T-helper 17 cell (primary cell): Measurements from ENCODE around the gene ST6GAL2. TPM values are rescaled to one million over a fixed set of nuclear protein-coding genes. Genes with fewer than 3 reads are reported as not detected.

Experiments used
- ATAC-seq: fragments of 150-1000 bp; cut with Tn5 transposase; 2 replicates; pipeline ENCODE4 v1.10.0; 2021; ENCODE audit warnings: mild to moderate bottlenecking, moderate library complexity
- DNase-seq, 3 donors: peaks; one replicate each; pipeline versions ENCODE4 v3.0.0 to v3.0.0-alpha.2; 2020 to 2021
- H3K9me3 ChIP-seq: one replicate; pipeline ENCODE4 v1.7.0; 2013; ENCODE audit warnings: low read length, mild to moderate bottlenecking; ENCODE audit not compliant: control insufficient read depth, poor library complexity, severe bottlenecking
- H3K27ac Mint-ChIP-seq: one replicate; pipeline ENCODE4 v1.8.0; 2022; ENCODE audit warnings: mild to moderate bottlenecking, moderate library complexity, mixed read lengths
- H3K27me3 Mint-ChIP-seq: one replicate; pipeline ENCODE4 v1.8.0; 2022; ENCODE audit warnings: mixed read lengths
- H3K36me3 Mint-ChIP-seq: one replicate; pipeline ENCODE4 v1.8.0; 2022; ENCODE audit warnings: low read depth, mixed read lengths
- H3K4me1 Mint-ChIP-seq: one replicate; pipeline ENCODE4 v1.8.0; 2022; ENCODE audit warnings: mild to moderate bottlenecking, mixed read lengths
- H3K4me3 Mint-ChIP-seq: one replicate; pipeline ENCODE4 v1.8.0; 2022; ENCODE audit warnings: mild to moderate bottlenecking, moderate library complexity, mixed read lengths
- total RNA-seq, 4 donors: library from RNA in 2 of 4; stranded (reverse) in 2 of 4; gene quantifications; one replicate each; pipeline ENCODE4 v1.2.3 and lab custom pipeline; 2022 to 2026

The ST6GAL2 gene
- total RNA-seq = under 1 TPM; 0.17 to 0.34 TPM
- 0 reads per million in 2 donors for total RNA-seq (lab: John Stamatoyannopoulos, UW)

- no peak within 1 kb of the TSS for H3K4me3 Mint-ChIP-seq
These were observed at the start of gene ST6GAL2 for GRCh38 chr2:106885971-106886915. ST6GAL2 (minus strand) TSS chr2:106886167; CDS start chr2:106843977, 42,190 bp downstream.

GRCh38 chr2:106932644-106933043 is 46.7 kb upstream of the ST6GAL2 start:
- DNase-seq = no peak
- no peaks in the 10 kb centered on the region for H3K4me1 Mint-ChIP-seq
- H3K27ac Mint-ChIP-seq = no peak overlapping the region
- no peak overlapping the region for H3K4me3 Mint-ChIP-seq
- H3K9me3 ChIP-seq = no peaks in the 10 kb centered on the region
- H3K27me3 Mint-ChIP-seq = no peaks in the 10 kb centered on the region
- ATAC-seq = no peak
- no peaks in the 10 kb centered on the region for H3K36me3 Mint-ChIP-seq

More at GRCh38 chr2:106885971-106886915, at the start of gene ST6GAL2:
- DNase-seq = no peak
- no peak for ATAC-seq
- H3K36me3 Mint-ChIP-seq = peaks cover 7% of the 10 kb centered on the region
- H3K4me1 Mint-ChIP-seq = peaks cover 4% of the 10 kb centered on the region
- no peak within 1 kb of the TSS for H3K27ac Mint-ChIP-seq
- H3K27me3 Mint-ChIP-seq = peaks cover 36% of the 10 kb centered on the region
- H3K9me3 ChIP-seq = no peaks in the 10 kb centered on the region

- no peaks in the 10 kb centered on the region for H3K4me1 Mint-ChIP-seq
- no peaks in the 10 kb centered on the region for H3K36me3 Mint-ChIP-seq
- no peak for ATAC-seq
- H3K27ac Mint-ChIP-seq = no peak overlapping the region
- DNase-seq = no peak
- no peaks in the 10 kb centered on the region for H3K9me3 ChIP-seq
- H3K27me3 Mint-ChIP-seq = no peaks in the 10 kb centered on the region
- no peak overlapping the region for H3K4me3 Mint-ChIP-seq
These were observed 45.9 kb upstream of the ST6GAL2 start for GRCh38 chr2:106931717-106932335.

- Mint-ChIP-seq H3K36me3 (no peaks in the 10 kb centered on the region), H3K4me1 (no peaks in the 10 kb centered on the region), H3K27me3 (no peaks in the 10 kb centered on the region), H3K27ac (no peak overlapping the region), H3K4me3 (no peak overlapping the region)
- H3K9me3 ChIP-seq = peaks cover 2% of the 10 kb centered on the region
- DNase-seq (no peak), ATAC-seq (no peak)
These were observed 35.5 kb upstream of the ST6GAL2 start for GRCh38 chr2:106921451-106921850.

- no peak for DNase-seq
- Mint-ChIP-seq H3K4me3 (no peak overlapping the region), H3K27ac (no peak overlapping the region), H3K27me3 (no peaks in the 10 kb centered on the region), H3K4me1 (no peaks in the 10 kb centered on the region), H3K36me3 (no peaks in the 10 kb centered on the region)
- peaks cover 2% of the 10 kb centered on the region for H3K9me3 ChIP-seq
- ATAC-seq = no peak
These were observed 33.0 kb upstream of the ST6GAL2 start for GRCh38 chr2:106919012-106919411.

GRCh38 chr2:106904242-106904641 is 18.3 kb upstream of the ST6GAL2 start:
- Mint-ChIP-seq H3K27ac (no peak overlapping the region), H3K4me1 (no peaks in the 10 kb centered on the region), H3K36me3 (no peaks in the 10 kb centered on the region), H3K27me3 (peaks cover 5% of the 10 kb centered on the region), H3K4me3 (no peak overlapping the region)
- DNase-seq = no peak
- no peak for ATAC-seq
- H3K9me3 ChIP-seq = no peaks in the 10 kb centered on the region

- H3K4me3 Mint-ChIP-seq = no peak overlapping the region
- no peaks in the 10 kb centered on the region for H3K36me3 Mint-ChIP-seq
- H3K27ac Mint-ChIP-seq = no peak overlapping the region
- no peaks in the 10 kb centered on the region for H3K27me3 Mint-ChIP-seq
- DNase-seq (no peak), ATAC-seq (no peak)
- H3K4me1 Mint-ChIP-seq = no peaks in the 10 kb centered on the region
- no peaks in the 10 kb centered on the region for H3K9me3 ChIP-seq
These were observed 14.0 kb upstream of the ST6GAL2 start for GRCh38 chr2:106899786-106900530.

GRCh38 chr2:106894545-106894944 is 8.6 kb upstream of the ST6GAL2 start:
- Mint-ChIP-seq H3K36me3 (no peaks in the 10 kb centered on the region), H3K4me3 (no peak overlapping the region), H3K27ac (no peak overlapping the region), H3K4me1 (no peaks in the 10 kb centered on the region), H3K27me3 (no peaks in the 10 kb centered on the region)
- DNase-seq = no peak
- H3K9me3 ChIP-seq = no peaks in the 10 kb centered on the region
- ATAC-seq = no peak

- Mint-ChIP-seq H3K4me3 (no peak overlapping the region), H3K4me1 (no peaks in the 10 kb centered on the region), H3K27ac (no peak overlapping the region), H3K36me3 (peaks cover 2% of the 10 kb centered on the region), H3K27me3 (peaks cover 6% of the 10 kb centered on the region)
- no peak for DNase-seq
- H3K9me3 ChIP-seq = no peaks in the 10 kb centered on the region
- no peak for ATAC-seq
These were observed 6.1 kb upstream of the ST6GAL2 start for GRCh38 chr2:106892048-106892447.

GRCh38 chr2:106890606-106891005 is 4.6 kb upstream of the ST6GAL2 start:
- Mint-ChIP-seq H3K27me3 (peaks cover 11% of the 10 kb centered on the region), H3K4me1 (peaks cover 3% of the 10 kb centered on the region), H3K27ac (no peak overlapping the region), H3K4me3 (no peak overlapping the region), H3K36me3 (peaks cover 4% of the 10 kb centered on the region)
- DNase-seq (no peak), ATAC-seq (no peak)
- H3K9me3 ChIP-seq = no peaks in the 10 kb centered on the region

GRCh38 chr2:106886916-106887758 is 1.2 kb upstream of the ST6GAL2 start:
- no peaks in the 10 kb centered on the region for H3K9me3 ChIP-seq
- peaks cover 7% of the 10 kb centered on the region for H3K36me3 Mint-ChIP-seq
- peaks cover 4% of the 10 kb centered on the region for H3K4me1 Mint-ChIP-seq
- ATAC-seq (no peak), DNase-seq (no peak)
- H3K27me3 Mint-ChIP-seq = peaks cover 31% of the 10 kb centered on the region
- H3K4me3 Mint-ChIP-seq = no peak overlapping the region
- no peak overlapping the region for H3K27ac Mint-ChIP-seq

- Mint-ChIP-seq H3K4me3 (no peak overlapping the region), H3K27ac (no peak overlapping the region), H3K27me3 (peaks cover 36% of the 10 kb centered on the region), H3K4me1 (peaks cover 4% of the 10 kb centered on the region), H3K36me3 (peaks cover 7% of the 10 kb centered on the region)
- ATAC-seq (no peak), DNase-seq (no peak)
- no peaks in the 10 kb centered on the region for H3K9me3 ChIP-seq
These were observed 638 bp downstream of the ST6GAL2 start for GRCh38 chr2:106885329-106885728.
